ENCODE results near the gene PLAU.
"Not testable (repeated sequence)": the region's sequence is repeated elsewhere in the genome, so short reads cannot be mapped to it uniquely, and the experiment has no call there.

The PLAU gene

GRCh38 chr10:73922864-73923133 is 11.9 kb downstream of the PLAU start:
- no peak for DNase-seq

GRCh38 chr10:73923935-73924598 is 13.1 kb downstream of the PLAU start:
- no peak for DNase-seq

- no peak for DNase-seq
Measured at GRCh38 chr10:73924935-73925334, 14.0 kb downstream of the PLAU start.

- no peak for DNase-seq
Measured at GRCh38 chr10:73925539-73925938, 14.6 kb downstream of the PLAU start.

- DNase-seq, result peak; percentile 71 to 83
Measured at GRCh38 chr10:73926152-73926764, 15.3 kb downstream of the PLAU start.

GRCh38 chr10:73930630-73931327 is 19.8 kb downstream of the PLAU start:
- not testable (repeated sequence) for DNase-seq

- DNase-seq, result no peak
Measured at GRCh38 chr10:73931767-73932619, 21.1 kb downstream of the PLAU start.

- DNase-seq, result peak; percentile 47 to 84
Measured at GRCh38 chr10:73932620-73933112, 21.7 kb downstream of the PLAU start.

GRCh38 chr10:73934074-73934473 is 23.1 kb downstream of the PLAU start:
- no peak for DNase-seq

GRCh38 chr10:73935895-73936294 is 25.0 kb downstream of the PLAU start:
- no peak for DNase-seq

- no peak for DNase-seq
Measured at GRCh38 chr10:73937333-73938043, 26.6 kb downstream of the PLAU start.

GRCh38 chr10:73940634-73941221 is 29.8 kb downstream of the PLAU start:
- DNase-seq, result peak; percentile 67 to 90

GRCh38 chr10:73941300-73941699 is 30.4 kb downstream of the PLAU start:
- DNase-seq, result no peak

- DNase-seq, result no peak
Measured at GRCh38 chr10:73944356-73945100, 33.6 kb downstream of the PLAU start.

GRCh38 chr10:73946253-73947145 is 35.6 kb downstream of the PLAU start:
- DNase-seq, result no peak

GRCh38 chr10:73948947-73949633 is 38.2 kb downstream of the PLAU start:
- DNase-seq, result no peak

GRCh38 chr10:73950155-73950948 is 39.4 kb downstream of the PLAU start:
- no peak for DNase-seq

GRCh38 chr10:73953665-73954064 is 42.7 kb downstream of the PLAU start:
- peak; percentile 55 to 73 for DNase-seq

- no peak for DNase-seq
Measured at GRCh38 chr10:73954737-73955136, 43.8 kb downstream of the PLAU start.

Measured in inflammatory macrophage treated with lipopolysaccharide for 1 hour (primary cell).